CD4-positive, alpha-beta T cell treated with Interleukin-21 for 1 hour (primary cell): ENCODE data around the gene EBI3.
A peak's percentile ranks its signal among the peaks of the same experiment; 100 is the strongest.
"Not testable (repeated sequence)": the region's sequence is repeated elsewhere in the genome, so short reads cannot be mapped to it uniquely, and the experiment has no call there.

Source experiments
- DNase-seq: peaks from one replicate; pipeline ENCODE4 v3.0.0-alpha.2; 2020

The EBI3 gene

GRCh38 chr19:4229179-4229931 is at the start of gene EBI3:
Gene EBI3, plus strand, starts transcription at chr19:4229523. Its CDS starts 28 bp downstream, at chr19:4229551.
- DNase-seq = no peak

GRCh38 chr19:4181053-4181508 is 48.2 kb upstream of the EBI3 start:
- DNase-seq = no peak

GRCh38 chr19:4182084-4182810 is 47.1 kb upstream of the EBI3 start, which contains the start of the genes ANKRD24 and SIRT6:
Gene ANKRD24, plus strand, starts transcription at chr19:4182689. Its CDS starts 3,737 bp downstream, at chr19:4186426.
Gene SIRT6, minus strand, starts transcription at chr19:4182563. Its CDS starts 24 bp downstream, at chr19:4182539.
- peak; percentile 96 for DNase-seq

- no peak for DNase-seq
Observed at GRCh38 chr19:4183967-4184717, 45.2 kb upstream of the EBI3 start.

GRCh38 chr19:4184718-4185352 is 44.5 kb upstream of the EBI3 start:
- DNase-seq = no peak

GRCh38 chr19:4185413-4186086 is 43.8 kb upstream of the EBI3 start:
- DNase-seq = no peak

GRCh38 chr19:4186087-4186993 is 43.0 kb upstream of the EBI3 start:
- peak; percentile 78 for DNase-seq

GRCh38 chr19:4187313-4188122 is 41.8 kb upstream of the EBI3 start:
- no peak for DNase-seq

- no peak for DNase-seq
Observed at GRCh38 chr19:4189641-4190040, 39.7 kb upstream of the EBI3 start.

GRCh38 chr19:4192537-4192936 is 36.8 kb upstream of the EBI3 start:
- DNase-seq = not testable (repeated sequence)

- no peak for DNase-seq
Observed at GRCh38 chr19:4194353-4194752, 35.0 kb upstream of the EBI3 start.

- DNase-seq = no peak
Observed at GRCh38 chr19:4196009-4196408, 33.3 kb upstream of the EBI3 start.

GRCh38 chr19:4196587-4197148 is 32.7 kb upstream of the EBI3 start:
- no peak for DNase-seq

- DNase-seq = no peak
Observed at GRCh38 chr19:4197228-4197624, 32.1 kb upstream of the EBI3 start.

GRCh38 chr19:4197625-4198466 is 31.5 kb upstream of the EBI3 start:
- DNase-seq = no peak

GRCh38 chr19:4198467-4199126 is 30.7 kb upstream of the EBI3 start:
- DNase-seq = no peak

GRCh38 chr19:4199699-4200293 is 29.5 kb upstream of the EBI3 start:
- DNase-seq = no peak
